ENCODE measurements around the gene RHOBTB3. TPM values are rescaled to one million over a fixed set of nuclear protein-coding genes. Genes with fewer than 3 reads are reported as not detected.
A peak's percentile ranks its signal among the peaks of the same experiment; 100 is the strongest.

RHOBTB3 gene
- total RNA-seq, 1 donor from 2014 or later = 226 TPM

GRCh38 chr5:95763941-95764340 is 32.8 kb downstream of the RHOBTB3 start:
- no peak for DNase-seq (ENCODE audit: low spot score)

DNA sequence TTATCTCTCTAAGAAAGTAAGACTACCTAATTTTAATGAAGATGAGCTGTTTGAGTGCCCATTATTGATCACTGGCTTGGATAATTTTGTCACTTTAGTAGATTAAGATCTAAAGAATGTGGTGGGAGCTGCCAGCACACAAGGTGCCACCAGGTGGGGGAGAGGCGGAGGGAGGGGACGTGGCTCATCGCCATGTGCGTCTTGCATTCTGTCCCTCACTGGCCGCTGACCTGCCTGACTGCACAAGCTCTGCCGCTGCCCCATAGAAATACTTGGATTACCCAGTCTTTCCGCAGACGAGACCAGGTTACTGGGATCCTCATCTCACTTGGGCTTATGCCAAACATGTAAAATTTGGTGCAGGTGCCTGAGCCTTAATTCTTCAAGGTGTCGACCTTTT is 37.6 kb downstream of the RHOBTB3 start:
- DNase-seq (ENCODE audit: low spot score) = no peak

GRCh38 chr5:95770830-95771708 is 39.9 kb downstream of the RHOBTB3 start:
- DNase-seq (ENCODE audit: low spot score) = peak; percentile 54

- no peak for DNase-seq (ENCODE audit: low spot score)
These were observed 40.8 kb downstream of the RHOBTB3 start for GRCh38 chr5:95771892-95772291.

GRCh38 chr5:95773335-95774059 is 42.4 kb downstream of the RHOBTB3 start:
- peak; percentile 43 for DNase-seq (ENCODE audit: low spot score)

- DNase-seq (ENCODE audit: low spot score) = no peak
These were observed 46.3 kb downstream of the RHOBTB3 start for GRCh38 chr5:95777441-95777840.

DNA sequence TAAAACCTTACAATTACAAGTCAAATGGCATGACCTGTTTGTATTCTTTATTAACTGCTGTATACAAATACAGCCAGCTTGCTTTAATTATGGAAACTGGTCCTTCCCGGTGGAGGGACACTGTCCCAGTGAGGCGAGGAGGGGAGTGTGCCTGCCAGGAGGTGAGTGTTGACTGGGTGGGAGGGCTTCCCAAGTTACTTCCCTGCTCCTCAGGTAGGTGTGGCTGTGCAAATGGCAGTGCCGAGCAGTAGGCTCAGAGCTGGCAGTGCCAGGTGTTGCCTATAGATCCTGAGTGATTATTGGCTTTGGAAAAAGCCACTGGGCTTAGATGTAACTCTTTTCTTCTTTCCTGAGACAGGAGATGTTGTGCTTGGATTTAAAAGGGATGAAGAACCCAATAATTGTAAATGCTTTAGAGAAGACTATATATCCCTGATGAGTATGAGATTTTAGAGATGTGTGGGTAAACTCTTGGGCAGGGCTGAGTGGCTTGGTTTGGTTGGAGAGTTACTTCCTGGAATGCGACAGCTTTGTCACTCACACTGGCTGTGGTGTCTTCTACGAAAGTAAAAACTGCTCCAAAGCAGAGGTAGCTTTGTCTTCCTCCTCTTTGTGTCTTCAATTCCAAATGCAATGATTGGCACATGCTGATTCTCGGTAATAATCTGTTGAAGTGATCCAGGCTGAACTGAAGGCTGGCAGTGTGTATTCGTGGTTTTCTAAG is 47.7 kb downstream of the RHOBTB3 start:
- no peak for DNase-seq (ENCODE audit: low spot score)

DNA sequence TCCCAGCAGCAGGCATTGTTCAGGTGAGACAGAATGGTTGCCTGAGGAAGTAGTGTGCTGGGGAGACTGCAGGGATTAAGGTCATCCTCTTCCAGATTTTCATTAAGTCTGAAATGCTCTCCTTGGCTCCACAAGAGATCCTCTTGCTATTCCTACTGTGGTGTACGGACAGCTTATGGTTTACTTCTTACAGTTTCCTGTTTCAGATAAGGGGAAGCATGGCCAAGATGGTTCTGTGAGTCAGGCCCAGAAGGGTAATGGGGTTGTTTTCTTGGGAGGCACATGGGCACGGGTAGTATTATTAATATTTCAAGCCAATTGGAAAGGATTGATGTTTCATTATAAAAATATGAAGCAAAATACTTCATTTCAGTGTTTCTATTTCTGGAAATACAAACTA is 48.5 kb downstream of the RHOBTB3 start:
- DNase-seq (ENCODE audit: low spot score) = peak; percentile 40

GRCh38 chr5:95780597-95780996 is 49.5 kb downstream of the RHOBTB3 start:
- DNase-seq (ENCODE audit: low spot score) = peak; percentile 22

- DNase-seq (ENCODE audit: low spot score) = peak; percentile 84
These were observed 50.0 kb downstream of the RHOBTB3 start for GRCh38 chr5:95781101-95781583.

- DNase-seq (ENCODE audit: low spot score) = peak; percentile 30
These were observed 51.0 kb downstream of the RHOBTB3 start for GRCh38 chr5:95782181-95782580.

- DNase-seq (ENCODE audit: low spot score) = no peak
These were observed 52.5 kb downstream of the RHOBTB3 start for GRCh38 chr5:95783661-95784060.

- DNase-seq (ENCODE audit: low spot score) = no peak
These were observed 53.6 kb downstream of the RHOBTB3 start for GRCh38 chr5:95784514-95785302.

GRCh38 chr5:95786821-95787418 is 55.8 kb downstream of the RHOBTB3 start:
- DNase-seq (ENCODE audit: low spot score) = peak; percentile 27

GRCh38 chr5:95788493-95788892 is 57.4 kb downstream of the RHOBTB3 start:
- no peak for DNase-seq (ENCODE audit: low spot score)

GRCh38 chr5:95791751-95792150 is 60.6 kb downstream of the RHOBTB3 start:
- DNase-seq (ENCODE audit: low spot score) = no peak

DNA sequence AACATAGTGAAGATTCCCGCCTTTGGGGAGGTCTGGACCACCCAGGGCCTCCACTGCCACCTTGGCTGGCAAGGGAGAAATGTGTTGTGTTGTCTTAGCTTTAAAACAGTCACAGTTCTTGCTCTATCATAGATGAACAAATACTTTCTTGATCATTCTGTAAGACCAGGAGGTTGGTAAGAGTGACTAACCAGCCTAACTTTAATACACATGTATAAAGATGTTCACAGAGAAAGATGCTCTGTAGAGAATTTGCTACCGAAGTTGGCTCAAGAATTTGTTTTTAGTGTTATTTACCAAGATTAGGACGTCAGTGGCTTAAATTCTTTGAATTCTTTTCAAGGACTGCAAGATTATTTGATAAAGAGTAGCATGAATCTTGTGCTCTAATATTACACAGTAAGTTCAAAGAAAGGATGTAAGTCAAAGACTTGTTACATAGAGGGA is 63.0 kb downstream of the RHOBTB3 start:
- DNase-seq (ENCODE audit: low spot score) = no peak

DNA sequence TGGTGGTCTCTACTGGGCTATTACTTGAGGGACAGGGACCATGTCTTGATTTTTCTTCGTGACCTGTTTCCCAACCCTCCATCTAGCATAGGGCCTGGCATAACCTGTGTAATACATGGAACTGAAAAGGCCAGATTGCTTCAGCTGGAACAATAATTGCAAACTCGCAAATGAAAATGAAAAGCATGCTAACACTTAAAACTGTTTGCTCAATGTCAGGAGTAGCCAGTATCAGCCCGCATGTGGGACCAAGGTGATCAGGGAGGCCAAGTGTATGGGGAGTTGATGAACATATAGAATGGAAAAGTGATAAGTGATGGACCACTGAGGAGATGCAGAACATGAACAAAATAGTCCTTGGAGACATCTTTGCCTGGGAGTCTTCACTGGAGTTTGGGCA is 66.2 kb downstream of the RHOBTB3 start:
- DNase-seq (ENCODE audit: low spot score) = no peak

DNA sequence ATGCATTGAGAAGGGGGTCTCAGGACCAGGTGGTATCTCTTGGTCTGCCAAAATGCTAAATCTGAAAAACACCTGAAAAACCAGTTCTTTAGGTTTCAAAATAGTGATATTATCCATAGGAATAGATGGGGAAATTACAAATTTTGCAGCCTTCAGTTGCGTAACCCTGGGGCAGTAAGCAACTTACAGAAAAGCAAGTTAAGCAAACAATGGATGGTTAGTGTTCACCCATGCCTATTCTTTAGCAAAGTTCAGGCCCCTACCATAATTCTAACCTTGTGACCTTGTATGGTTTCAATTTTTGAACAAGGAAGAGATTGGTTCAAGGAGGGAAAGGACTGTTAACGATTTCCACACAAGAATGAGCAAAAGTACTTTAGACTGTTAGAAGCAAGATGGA is 66.9 kb downstream of the RHOBTB3 start:
- DNase-seq (ENCODE audit: low spot score) = no peak

- DNase-seq (ENCODE audit: low spot score) = no peak
These were observed 67.4 kb downstream of the RHOBTB3 start for GRCh38 chr5:95798545-95798944.

Data from umbilical cord (tissue), 2 donors.